HepG2 (cell line): ENCODE measurements around the gene FANCL. TPM values are rescaled to one million over a fixed set of nuclear protein-coding genes. Genes with fewer than 3 reads are reported as not detected.

Experiments used
- ATAC-seq: fragments of 200-7000 bp; cut with Tn5 transposase; 3 replicates; pipeline ENCODE4 v1.9.1; 2020; ENCODE audit warnings: mild to moderate bottlenecking, moderate library complexity
- BruUV-seq: library from RNA; stranded (reverse); fragments of 400-500 nt; replicated peaks from 2 replicates; lab custom pipeline; 2021; lab: Mats Ljungman, UMichigan
- CTCF ChIA-PET: fragments of 300-600 bp; formaldehyde crosslinking; extraction: SDS; loops from one replicate; lab custom pipeline; 2021; ENCODE audit warnings: low total read pairs, inconsistent platforms, low intra/inter-chr PET ratio; lab: Yijun Ruan, JAX
- POLR2A ChIA-PET: fragments of 350-600 bp; sonication (Branson Sonifier 250); formaldehyde crosslinking; loops from one replicate; lab custom pipeline; 2020; ENCODE audit warnings: antibody characterized with exemption, inconsistent platforms; lab: Yijun Ruan, JAX
- DNase-seq: peaks from one replicate; pipeline ENCODE4 v3.0.0-alpha.2; 2015; ENCODE audit warnings: low spot score
- FAIRE-seq: peaks from 3 replicates; lab custom pipeline; 2011; peaks lifted over from hg19 to GRCh38; lab: Jason Lieb, UNC
- H2AFZ ChIP-seq: one replicate; pipeline ENCODE4 v1.6.1; 2011; ENCODE audit warnings: low read length, inconsistent platforms
- H3K27ac ChIP-seq: fragments of 300-600 bp; 3 replicates; pipeline ENCODE4 v1.8.0; 2011; ENCODE audit warnings: mixed run types, mild to moderate bottlenecking, mixed read lengths, low read length, inconsistent platforms; ENCODE audit not compliant: insufficient read depth; ENCODE audit errors: extremely low read length
- H3K27me3 ChIP-seq, 2 experiments: fragments of 200-600 bp in 1 of 2; 2 replicates in 1 of 2; 3 replicates in 1 of 2; pipeline versions ENCODE4 v1.6.0 to v1.8.0; 2011; ENCODE audit warnings: low read length in 2 of 2, mild to moderate bottlenecking in 2 of 2, moderate library complexity in 2 of 2, inconsistent platforms in 1 of 2; ENCODE audit not compliant: insufficient read depth in 2 of 2, control insufficient read depth in 1 of 2
- H3K36me3 ChIP-seq, 2 experiments: fragments of 200-600 bp in 1 of 2; replicated peaks in 1 of 2; 2 replicates in 1 of 2; 3 replicates in 1 of 2; pipeline versions ENCODE4 v1.5.1 to v1.8.0; 2011; ENCODE audit warnings: low read length in 2 of 2, inconsistent platforms in 1 of 2; ENCODE audit not compliant: insufficient read depth in 2 of 2, control insufficient read depth in 1 of 2
- H3K4me1 ChIP-seq: 2 replicates; pipeline ENCODE4 v1.5.1; 2012; ENCODE audit warnings: low read length, inconsistent platforms; ENCODE audit not compliant: insufficient read depth
- H3K4me2 ChIP-seq: 2 replicates; pipeline ENCODE4 v1.6.0; 2011; ENCODE audit warnings: low read depth, low read length, inconsistent platforms
- H3K4me3 ChIP-seq, 3 experiments: fragments of 200-600 bp in 1 of 3; sonication (generic), shearing (Covaris generic) in 1 of 3; replicated peaks in 1 of 3; 2 replicates each; pipeline ENCODE4 v1.5.1; 2011 to 2016; ENCODE audit warnings: low read length in 3 of 3, inconsistent platforms in 2 of 3, low read depth in 2 of 3, mild to moderate bottlenecking in 2 of 3, control low read depth in 1 of 3, mixed read lengths in 1 of 3; ENCODE audit not compliant: insufficient read depth in 1 of 3
- H3K79me2 ChIP-seq: one replicate; pipeline ENCODE4 v1.6.1; 2011; ENCODE audit warnings: low read length, inconsistent platforms; ENCODE audit not compliant: insufficient read depth
- H3K9ac ChIP-seq: 2 replicates; pipeline ENCODE4 v1.6.0; 2011; ENCODE audit warnings: mild to moderate bottlenecking, low read depth, low read length, inconsistent platforms; ENCODE audit not compliant: insufficient read depth
- H3K9me3 ChIP-seq: 2 replicates; pipeline ENCODE4 v1.5.1; 2012; ENCODE audit warnings: mild to moderate bottlenecking, low read length
- H4K20me1 ChIP-seq: 2 replicates; pipeline ENCODE4 v1.6.0; 2011; ENCODE audit warnings: inconsistent platforms, mild to moderate bottlenecking, low read length, moderate library complexity; ENCODE audit not compliant: insufficient read depth
- CREBL2 ChIP-seq: sonication (generic); formaldehyde crosslinking; IDR thresholded peaks from 2 replicates; pipeline ENCODE4 v1.8.1; 2023; ENCODE audit warnings: missing genetic modification reagents, mild to moderate bottlenecking, borderline replicate concordance
- DBP ChIP-seq: sonication (generic); formaldehyde crosslinking; IDR thresholded peaks from 2 replicates; pipeline ENCODE4 v1.4.0; 2020; ENCODE audit warnings: missing genetic modification reagents; ENCODE audit errors: not compliant biosample characterization
- EP300 ChIP-seq, 3 experiments: sonication (generic) in 1 of 3; formaldehyde crosslinking in 1 of 3; IDR thresholded peaks; 2 replicates each; pipeline versions ENCODE4 v1.5.1 to v1.6.1; 2011 to 2020; ENCODE audit warnings: low read depth in 2 of 3, low read length in 2 of 3, borderline replicate concordance in 1 of 3, improper control_type of control experiment in 1 of 3, mild to moderate bottlenecking in 1 of 3, missing genetic modification reagents in 1 of 3, moderate library complexity in 1 of 3
- FOXP1 ChIP-seq, 2 experiments: fragments of 450-650 bp in 1 of 2; IDR thresholded peaks; 2 replicates each; pipeline ENCODE4 v1.6.1; 2017 to 2018; ENCODE audit warnings: antibody characterized with exemption in 1 of 2
- HOXA9 ChIP-seq: sonication (generic); formaldehyde crosslinking; IDR thresholded peaks from 2 replicates; pipeline ENCODE4 v1.8.1; 2022; ENCODE audit warnings: missing genetic modification reagents, mild to moderate bottlenecking, moderate library complexity, borderline replicate concordance
- ISL2 ChIP-seq: sonication (generic); formaldehyde crosslinking; IDR thresholded peaks from 2 replicates; pipeline ENCODE4 v1.5.0; 2020; ENCODE audit warnings: missing genetic modification reagents
- NR1H2 ChIP-seq: sonication (generic); formaldehyde crosslinking; IDR thresholded peaks from 2 replicates; pipeline ENCODE4 v1.8.1; 2022; ENCODE audit warnings: low read depth, missing genetic modification reagents, borderline replicate concordance
- ZNF282 ChIP-seq: fragments of 450-650 bp; IDR thresholded peaks from 2 replicates; pipeline ENCODE4 v1.6.1; 2018; ENCODE audit not compliant: partially characterized antibody
- ZNF343 ChIP-seq: sonication (generic); formaldehyde crosslinking; IDR thresholded peaks from 2 replicates; pipeline ENCODE4 v1.4.0; 2020; ENCODE audit warnings: mild to moderate bottlenecking, missing genetic modification reagents
- ZNF547 ChIP-seq: sonication (generic); formaldehyde crosslinking; IDR thresholded peaks from 2 replicates; pipeline ENCODE4 v1.5.1; 2020; ENCODE audit warnings: mild to moderate bottlenecking, missing genetic modification reagents
- ZNF570 ChIP-seq: sonication (generic); formaldehyde crosslinking; IDR thresholded peaks from 2 replicates; pipeline ENCODE4 v1.4.0; 2020; ENCODE audit warnings: mild to moderate bottlenecking, missing genetic modification reagents, borderline replicate concordance
- ZNF616 ChIP-seq: sonication (generic); formaldehyde crosslinking; IDR thresholded peaks from 2 replicates; pipeline ENCODE4 v1.5.0; 2020; ENCODE audit warnings: low read depth, mild to moderate bottlenecking, missing genetic modification reagents
- ZNF740 ChIP-seq: sonication (generic); formaldehyde crosslinking; IDR thresholded peaks from 2 replicates; pipeline ENCODE4 v1.4.0; 2020; ENCODE audit warnings: missing genetic modification reagents
- ZNF75D ChIP-seq: sonication (generic); formaldehyde crosslinking; IDR thresholded peaks from 2 replicates; pipeline ENCODE4 v1.8.1; 2023; ENCODE audit warnings: missing genetic modification reagents, mild to moderate bottlenecking, borderline replicate concordance
- ZNF773 ChIP-seq: sonication (generic); formaldehyde crosslinking; IDR thresholded peaks from 2 replicates; pipeline ENCODE4 v1.4.0; 2020; ENCODE audit warnings: missing genetic modification reagents, borderline replicate concordance
- ZNF839 ChIP-seq: sonication (generic); formaldehyde crosslinking; IDR thresholded peaks from 2 replicates; pipeline ENCODE4 v1.4.0; 2020; ENCODE audit warnings: missing genetic modification reagents, mild to moderate bottlenecking, borderline replicate concordance
- WGBS: methylation state at CpG from one replicate; pipeline ENCODE4 v1.1.6; 2017; ENCODE audit warnings: low lambda C conversion rate; 5-methylcytosine and 5-hydroxymethylcytosine counted together
- in situ Hi-C: cut with HindIII; loops from 2 replicates; pipeline ENCODE4 v1.10.0; 2017; ENCODE audit warnings: low pct_unique_long_range_greater_than_20kb; ENCODE audit not compliant: extremely low pct_ligation_motif_present
- intact Hi-C: fragments of 100-400 bp; cut with micrococcal nuclease; formaldehyde crosslinking; loops from one replicate; pipeline ENCODE4 v1.10.0; 2022; ENCODE audit not compliant: unreplicated experiment
- polyA plus RNA-seq, 8 experiments: library from polyadenylated mRNA; depleted of rRNA in 3 of 8; stranded (reverse) in 7 of 8; unstranded in 1 of 8; fragments of >200 nt; fragmentation: Illumina TruSeq in 4 of 8; extraction: Trizol in 4 of 8; gene quantifications; 2 replicates each; pipeline versions ENCODE4 v1.2.1 to v1.2.3, GENCODE V29; 2011 to 2016; ENCODE audit warnings: low read depth in 4 of 8, missing spikeins in 1 of 8, mixed read lengths in 1 of 8; ENCODE audit not compliant: insufficient read depth in 1 of 8
- total RNA-seq, 5 experiments: library from RNA; depleted of rRNA; stranded (reverse); fragments of >200 nt; fragmentation: Illumina TruSeq; extraction: Trizol; gene quantifications; 2 replicates each; pipeline ENCODE4 v1.2.3, GENCODE V29; 2016; ENCODE audit warnings: low read depth in 1 of 5

FANCL gene
- total and polyA plus RNA-seq, 2 of the 13 experiments (the other 11 are each of a cell fraction or from before 2014, with no cell fraction given), result 40.7 to 66.8 TPM

- Histone ChIP-seq H3K4me1 (no peaks in the 10 kb centered on the region), H3K4me3 (no peak overlapping the region), H3K9ac (no peak overlapping the region), H3K27ac (no peak overlapping the region), H2AFZ (no peak overlapping the region), H3K27me3 (no peaks in the 10 kb centered on the region), H3K4me2 (no peak overlapping the region), H4K20me1 (no peaks in the 10 kb centered on the region), H3K36me3 (peaks cover 0 to 3% of the 10 kb centered on the region in 2 experiments; a peak in 2 of 5 replicates), H3K79me2 (no peaks in the 10 kb centered on the region), H3K9me3 (no peaks in the 10 kb centered on the region)
- ATAC-seq (no peak), FAIRE-seq (no peak), DNase-seq (no peak)
- BruUV-seq, result no TSS peak
- CTCF ChIA-PET, result no interaction called here
- no peak for TF ChIP-seq ZNF740 (CRISPR knock-in tag)
- TF ChIP-seq ZNF570, result no peak
- TF ChIP-seq HOXA9, result no peak
- no peak for TF ChIP-seq ZNF547
- TF ChIP-seq ZNF839, result no peak
- TF ChIP-seq CREBL2 (CRISPR knock-in tag), result no peak
- TF ChIP-seq ZNF773, result no peak
- TF ChIP-seq ZNF343 (CRISPR knock-in tag), result no peak
- no peak for TF ChIP-seq ISL2 (CRISPR knock-in tag)
- TF ChIP-seq ZNF616, result no peak
- in situ Hi-C loops (no loop called here), intact Hi-C loops (loop anchor here (10.0 kb wide), 1 partner anchor 228 kb away; no protein-coding TSS in a partner anchor)
- POLR2A ChIA-PET, result no interaction called here
Observed at GRCh38 chr2:58137221-58137620, 103.9 kb downstream of the FANCL start.

GRCh38 chr2:58135861-58136260 lies 105.3 kb downstream of the FANCL start:
- H4K20me1 ChIP-seq, result no peaks in the 10 kb centered on the region
- no peaks in the 10 kb centered on the region for H3K27me3 ChIP-seq
- 95% methylated on average over 2 of the region's 2 CpGs for WGBS
- TF ChIP-seq FOXP1 (IDR thresholded peaks at IDR 0.05), result no peak
- TF ChIP-seq FOXP1 (CRISPR knock-in tag; IDR thresholded peaks at IDR 0.05), result no peak
- no peak for TF ChIP-seq NR1H2 (CRISPR knock-in tag)
- no peak for TF ChIP-seq DBP
- TF ChIP-seq EP300 (IDR thresholded peaks at IDR 0.05; ENCODE audit: low read depth in 2 of 2, low read length in 2 of 2), result no peak
- TF ChIP-seq EP300 (CRISPR knock-in tag; IDR thresholded peaks at IDR 0.05; ENCODE audit: borderline replicate concordance), result no peak
- no peak for TF ChIP-seq ZNF282
- TF ChIP-seq ZNF75D, result no peak
- TF ChIP-seq, all 625 proteins: peak for 0
- no peaks in the 10 kb centered on the region for H3K4me1 ChIP-seq
- H3K79me2 ChIP-seq, result no peaks in the 10 kb centered on the region
- no peak overlapping the region for H3K27ac ChIP-seq
- peaks cover 1 to 10% of the 10 kb centered on the region in 2 experiments; a peak in 3 of 5 replicates for H3K36me3 ChIP-seq
- intact Hi-C loops, result loop anchor here (10.0 kb wide), 1 partner anchor 229 kb away; no protein-coding TSS in a partner anchor
- no peak overlapping the region for H3K9ac ChIP-seq
- DNase-seq (no peak), FAIRE-seq (no peak), ATAC-seq (no peak)
- ChIA-PET POLR2A (no interaction called here), CTCF (no interaction called here)
- H2AFZ ChIP-seq, result no peak overlapping the region
- BruUV-seq, result no TSS peak
- H3K4me2 ChIP-seq, result no peak overlapping the region
- no peak overlapping the region for H3K4me3 ChIP-seq
- no peaks in the 10 kb centered on the region for H3K9me3 ChIP-seq
- in situ Hi-C loops, result no loop called here
